Measurements from ENCODE around the gene RIMKLB. TPM values are rescaled to one million over a fixed set of nuclear protein-coding genes. Genes with fewer than 3 reads are reported as not detected.

RIMKLB gene
- polyA plus RNA-seq, 1 donor from 2014 or later, result 10.9 TPM

DNA sequence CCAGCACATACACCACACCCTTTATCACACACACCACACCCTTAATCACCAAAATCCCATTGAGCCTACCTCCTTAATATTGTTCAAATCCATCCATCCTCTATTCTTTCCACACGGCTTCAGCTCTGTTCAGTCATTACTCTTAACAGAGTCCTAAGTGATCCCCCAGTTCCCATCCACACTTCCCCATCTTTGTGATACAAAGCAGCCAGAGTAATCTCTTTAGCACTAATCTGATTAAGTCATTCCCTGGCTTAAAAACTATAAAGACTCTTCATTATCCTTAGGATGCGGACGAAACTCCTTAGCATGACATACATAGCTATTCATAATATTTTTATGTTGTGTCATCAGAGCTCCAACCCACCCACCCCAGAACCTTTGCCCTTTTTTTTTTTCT, 20.4 kb upstream of the RIMKLB start:
- no peak overlapping the region for H3K27ac Mint-ChIP-seq

DNA sequence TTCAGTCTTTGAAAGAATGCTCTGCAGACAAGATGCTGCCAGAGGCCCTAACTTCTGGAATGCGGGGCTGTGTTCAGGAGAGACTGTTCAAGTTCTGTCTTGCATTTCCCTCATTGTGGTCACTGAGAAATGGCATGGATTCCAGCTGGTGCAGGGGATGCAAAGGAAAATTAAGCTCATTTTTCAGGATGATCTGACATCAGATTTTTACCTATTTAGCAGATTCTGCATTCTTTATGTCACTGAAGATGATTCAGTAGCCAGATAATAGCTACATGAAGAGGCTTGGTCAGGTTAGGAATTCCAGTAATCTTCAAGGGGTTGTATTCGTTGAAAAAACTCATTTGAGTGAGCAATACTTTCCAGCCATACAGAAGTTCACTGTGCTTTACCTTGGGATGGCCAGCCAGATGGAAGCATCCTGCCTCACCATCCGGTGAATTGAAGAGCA, 19.1 kb upstream of the RIMKLB start:
- Mint-ChIP-seq H3K27ac (no peak overlapping the region), H3K9me3 (no peaks in the 10 kb centered on the region), H3K4me1 (peaks cover 11 to 18% (median 11%) of the 10 kb centered on the region in 3 donors), H3K4me3 (no peak overlapping the region), H3K27me3 (peaks cover 9% of the 10 kb centered on the region), H3K36me3 (no peaks in the 10 kb centered on the region)

More for the DNA sequence above, 20.4 kb upstream of the RIMKLB start:
- H3K4me1 Mint-ChIP-seq, result peaks cover 11 to 14% (median 12%) of the 10 kb centered on the region in 3 donors
- peaks cover 7% of the 10 kb centered on the region for H3K27me3 Mint-ChIP-seq
- no peak overlapping the region for H3K4me3 Mint-ChIP-seq
- peaks cover 0 to 2% (median under 1%) of the 10 kb centered on the region in 3 donors for H3K9me3 Mint-ChIP-seq
- H3K36me3 Mint-ChIP-seq, result no peaks in the 10 kb centered on the region

DNA sequence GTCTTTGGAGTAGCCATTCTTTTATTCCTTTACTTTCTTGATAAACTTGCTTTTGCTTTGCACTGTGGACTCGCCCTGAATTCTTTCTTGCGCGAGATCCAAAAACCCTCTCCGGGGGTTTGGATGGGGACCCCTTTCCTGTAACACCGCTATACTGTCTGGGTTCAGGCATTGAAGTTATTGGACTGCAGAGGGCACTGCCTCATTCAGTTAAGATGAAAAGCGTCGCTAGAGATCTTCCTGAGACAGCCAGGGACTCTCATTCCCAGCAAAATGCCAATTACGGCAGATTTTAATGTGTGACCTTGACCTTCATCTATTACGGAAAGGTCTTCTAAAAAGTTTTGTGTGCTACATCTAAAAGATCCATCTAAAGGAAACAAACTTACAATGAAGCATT, 17.3 kb upstream of the RIMKLB start:
- Mint-ChIP-seq H3K9me3 (no peaks in the 10 kb centered on the region), H3K4me1 (peaks cover 11 to 14% (median 11%) of the 10 kb centered on the region in 3 donors), H3K4me3 (no peak overlapping the region), H3K36me3 (no peaks in the 10 kb centered on the region), H3K27me3 (peaks cover 11% of the 10 kb centered on the region), H3K27ac (no peak overlapping the region)

DNA sequence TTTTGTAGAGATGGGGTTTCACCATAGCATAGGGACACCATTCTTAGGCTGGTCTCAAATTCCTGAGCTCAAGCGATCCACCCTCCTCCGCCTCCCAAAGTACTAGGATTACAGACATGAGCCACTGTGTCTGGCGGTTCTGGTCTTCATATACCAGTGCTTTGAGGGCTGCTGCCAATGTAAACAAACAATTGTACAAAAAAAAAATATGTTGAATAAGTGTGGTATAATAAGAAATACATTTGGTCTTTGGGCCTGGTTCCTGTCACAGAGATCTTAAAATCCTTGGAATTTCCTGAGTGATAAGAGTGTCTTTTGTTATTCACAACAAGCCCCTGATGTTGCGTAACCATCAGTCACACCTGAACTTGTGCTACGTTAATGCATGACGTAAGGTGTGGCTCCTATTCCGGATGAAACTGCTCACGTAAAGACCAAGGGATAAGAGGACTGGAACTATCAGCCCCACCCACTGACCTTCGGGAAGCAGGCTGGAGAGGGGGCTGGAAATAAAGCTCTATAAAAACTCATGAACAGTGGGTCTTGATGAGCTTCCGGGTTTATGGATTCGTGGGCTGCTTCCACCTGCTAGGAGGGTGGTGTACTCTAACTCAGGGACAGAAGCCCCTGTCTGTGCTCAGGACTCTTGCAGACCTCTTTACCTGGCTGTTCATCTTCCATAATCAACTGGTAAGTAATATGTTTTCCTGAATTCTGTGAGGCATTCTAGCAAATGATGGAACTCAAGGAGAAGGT, 16.5 kb upstream of the RIMKLB start:
- H3K4me3 Mint-ChIP-seq, result no peak overlapping the region
- H3K4me1 Mint-ChIP-seq, result peaks cover 8 to 13% (median 9%) of the 10 kb centered on the region in 3 donors
- no peaks in the 10 kb centered on the region for H3K9me3 Mint-ChIP-seq
- no peaks in the 10 kb centered on the region for H3K36me3 Mint-ChIP-seq
- no peak overlapping the region for H3K27ac Mint-ChIP-seq
- peaks cover 11% of the 10 kb centered on the region for H3K27me3 Mint-ChIP-seq

DNA sequence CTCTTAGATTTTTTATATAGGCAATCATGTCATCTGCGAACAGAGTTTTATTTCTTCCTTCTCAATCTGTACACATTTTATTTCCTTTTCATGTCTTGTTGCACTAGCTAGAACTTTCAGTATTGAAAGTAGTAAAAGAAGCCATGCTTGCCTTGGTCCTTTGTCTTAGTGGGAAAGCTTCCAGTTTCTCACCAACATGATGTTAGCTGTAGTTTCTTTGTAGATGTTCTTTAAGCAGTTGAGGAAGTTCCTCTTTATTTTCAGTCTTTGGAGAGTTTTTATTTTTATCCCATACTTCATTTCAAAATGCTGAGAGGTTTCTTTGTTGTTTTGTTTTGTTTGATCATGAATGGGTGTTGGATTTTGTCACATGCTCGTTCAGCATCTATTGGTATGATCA, 12.7 kb upstream of the RIMKLB start:
- H3K4me1 Mint-ChIP-seq, result peaks cover 5 to 13% (median 8%) of the 10 kb centered on the region in 3 donors
- H3K27me3 Mint-ChIP-seq, result peaks cover 16% of the 10 kb centered on the region
- H3K27ac Mint-ChIP-seq, result no peak overlapping the region
- H3K9me3 Mint-ChIP-seq, result no peaks in the 10 kb centered on the region
- H3K4me3 Mint-ChIP-seq, result no peak overlapping the region
- no peaks in the 10 kb centered on the region for H3K36me3 Mint-ChIP-seq

GRCh38 chr12:8687846-8688601, 9.8 kb upstream of the RIMKLB start:
- Mint-ChIP-seq H3K4me3 (no peak overlapping the region), H3K4me1 (peaks cover 3 to 12% (median 12%) of the 10 kb centered on the region in 3 donors), H3K36me3 (no peaks in the 10 kb centered on the region), H3K9me3 (no peaks in the 10 kb centered on the region), H3K27me3 (peaks cover 9% of the 10 kb centered on the region), H3K27ac (no peak overlapping the region)

DNA sequence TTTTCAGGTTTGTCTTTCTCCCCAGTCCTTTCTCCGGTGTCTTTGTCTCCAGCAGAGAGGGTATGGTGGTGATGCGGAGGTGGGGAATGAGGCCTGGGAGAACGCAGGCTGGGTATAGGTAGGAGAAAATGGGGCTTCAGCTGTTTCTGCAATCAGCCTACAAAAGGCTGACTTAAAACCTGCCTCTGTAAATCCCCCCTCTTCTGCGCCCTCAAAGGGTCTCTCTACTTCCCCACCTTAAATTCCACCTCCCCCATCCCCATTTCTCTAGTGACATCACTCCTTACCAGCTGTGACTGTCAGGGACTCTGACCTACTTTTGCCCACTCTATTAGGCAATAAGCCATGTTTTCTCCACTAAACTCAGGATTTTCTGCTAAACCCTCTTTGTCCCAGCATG, 8.1 kb upstream of the RIMKLB start:
- peaks cover 7% of the 10 kb centered on the region for H3K27me3 Mint-ChIP-seq
- H3K27ac Mint-ChIP-seq, result no peak overlapping the region
- H3K4me3 Mint-ChIP-seq, result no peak overlapping the region
- H3K36me3 Mint-ChIP-seq, result no peaks in the 10 kb centered on the region
- H3K9me3 Mint-ChIP-seq, result no peaks in the 10 kb centered on the region
- peaks cover 4 to 13% (median 13%) of the 10 kb centered on the region in 3 donors for H3K4me1 Mint-ChIP-seq

GRCh38 chr12:8692573-8692972, 5.2 kb upstream of the RIMKLB start:
- peak overlapping the region in 2 of 4 donors; percentile 25 to 27 for H3K4me3 Mint-ChIP-seq
- H3K27me3 Mint-ChIP-seq, result peaks cover 9% of the 10 kb centered on the region
- H3K27ac Mint-ChIP-seq, result peak overlapping the region in 2 of 3 donors; percentile 48 to 55

GRCh38 chr12:8695116-8695515, 2.7 kb upstream of the RIMKLB start:
- Mint-ChIP-seq H3K36me3 (no peaks in the 10 kb centered on the region), H3K27ac (peak overlapping the region in 1 of 3 donors; percentile 13), H3K27me3 (peaks cover 4% of the 10 kb centered on the region), H3K4me1 (peaks cover 15 to 37% (median 28%) of the 10 kb centered on the region in 3 donors), H3K4me3 (peak overlapping the region in 1 of 4 donors; percentile 68), H3K9me3 (no peaks in the 10 kb centered on the region)

More at GRCh38 chr12:8692573-8692972, 5.2 kb upstream of the RIMKLB start:
- H3K4me1 Mint-ChIP-seq, result peaks cover 8 to 31% (median 18%) of the 10 kb centered on the region in 3 donors
- no peaks in the 10 kb centered on the region for H3K36me3 Mint-ChIP-seq
- H3K9me3 Mint-ChIP-seq, result no peaks in the 10 kb centered on the region

GRCh38 chr12:8696442-8697090, 1.2 kb upstream of the RIMKLB start:
- Mint-ChIP-seq H3K4me1 (peaks cover 21 to 42% (median 33%) of the 10 kb centered on the region in 3 donors), H3K4me3 (peak overlapping the region; percentile 87 to 98 (median 96))

GRCh38 chr12:8697120-8697475, 693 bp upstream of the RIMKLB start:
- no peaks in the 10 kb centered on the region for H3K9me3 Mint-ChIP-seq
- no peaks in the 10 kb centered on the region for H3K36me3 Mint-ChIP-seq
- H3K4me3 Mint-ChIP-seq, result peak overlapping the region; percentile 87 to 98 (median 96)
- H3K4me1 Mint-ChIP-seq, result peaks cover 21 to 40% (median 33%) of the 10 kb centered on the region in 3 donors
- H3K27ac Mint-ChIP-seq, result peak overlapping the region; percentile 28 to 96 (median 55)
- peaks cover 6% of the 10 kb centered on the region for H3K27me3 Mint-ChIP-seq

More at GRCh38 chr12:8696442-8697090, 1.2 kb upstream of the RIMKLB start:
- H3K27ac Mint-ChIP-seq, result peak overlapping the region; percentile 28 to 96 (median 74)
- H3K27me3 Mint-ChIP-seq, result peaks cover 6% of the 10 kb centered on the region
- no peaks in the 10 kb centered on the region for H3K9me3 Mint-ChIP-seq
- no peaks in the 10 kb centered on the region for H3K36me3 Mint-ChIP-seq

- no peaks in the 10 kb centered on the region for H3K36me3 Mint-ChIP-seq
- H3K27me3 Mint-ChIP-seq, result peaks cover 6% of the 10 kb centered on the region
- peaks cover 17 to 30% (median 23%) of the 10 kb centered on the region in 3 donors for H3K4me1 Mint-ChIP-seq
- no peaks in the 10 kb centered on the region for H3K9me3 Mint-ChIP-seq
- peak overlapping the region; percentile 31 to 96 (median 53) for H3K27ac Mint-ChIP-seq
- H3K4me3 Mint-ChIP-seq, result peak overlapping the region; percentile 87 to 98 (median 94)
Observed at GRCh38 chr12:8698132-8698851, 501 bp downstream of the RIMKLB start.

- Mint-ChIP-seq H3K4me1 (peaks cover 17 to 30% (median 23%) of the 10 kb centered on the region in 3 donors), H3K27ac (peak overlapping the region; percentile 31 to 53 (median 38)), H3K9me3 (no peaks in the 10 kb centered on the region), H3K36me3 (no peaks in the 10 kb centered on the region), H3K27me3 (peaks cover 6% of the 10 kb centered on the region), H3K4me3 (peak overlapping the region; percentile 87 to 98 (median 92))
Observed at GRCh38 chr12:8698879-8699278, 1.1 kb downstream of the RIMKLB start.

GRCh38 chr12:8699714-8700113, 1.9 kb downstream of the RIMKLB start:
- Mint-ChIP-seq H3K9me3 (no peaks in the 10 kb centered on the region), H3K27ac (peak overlapping the region; percentile 55 to 81 (median 78)), H3K4me1 (peaks cover 17 to 28% (median 23%) of the 10 kb centered on the region in 3 donors), H3K27me3 (peaks cover 6% of the 10 kb centered on the region), H3K36me3 (no peaks in the 10 kb centered on the region), H3K4me3 (peak overlapping the region; percentile 58 to 90 (median 84))
